ENCODE measurements around the gene SLIT3.

Gene SLIT3

GRCh38 chr5:168865968-168866367, 435.0 kb downstream of the SLIT3 start:
- DNase-seq (ENCODE audit: low read depth in 3 of 3), result no peak

DNA sequence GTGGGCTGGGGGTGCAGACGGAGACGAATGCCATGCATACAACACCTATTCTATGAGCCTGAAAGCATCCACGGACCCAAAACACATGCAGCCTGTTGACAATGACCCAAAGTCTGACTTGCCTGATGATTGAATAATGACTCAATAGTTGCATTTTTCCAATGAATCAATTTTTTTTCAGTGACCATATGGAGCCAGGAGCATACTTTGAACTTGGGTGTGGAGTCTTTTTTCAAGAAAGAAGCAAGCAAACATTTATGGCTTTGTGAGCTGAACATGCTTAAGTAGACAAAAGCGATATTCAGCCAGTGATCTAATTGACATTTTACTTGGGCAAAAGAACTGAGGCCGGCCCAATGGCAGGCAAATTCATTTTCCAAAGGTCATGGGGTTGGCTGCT, 437.9 kb downstream of the SLIT3 start:
- DNase-seq (ENCODE audit: low read depth in 3 of 3), result no peak

DNA sequence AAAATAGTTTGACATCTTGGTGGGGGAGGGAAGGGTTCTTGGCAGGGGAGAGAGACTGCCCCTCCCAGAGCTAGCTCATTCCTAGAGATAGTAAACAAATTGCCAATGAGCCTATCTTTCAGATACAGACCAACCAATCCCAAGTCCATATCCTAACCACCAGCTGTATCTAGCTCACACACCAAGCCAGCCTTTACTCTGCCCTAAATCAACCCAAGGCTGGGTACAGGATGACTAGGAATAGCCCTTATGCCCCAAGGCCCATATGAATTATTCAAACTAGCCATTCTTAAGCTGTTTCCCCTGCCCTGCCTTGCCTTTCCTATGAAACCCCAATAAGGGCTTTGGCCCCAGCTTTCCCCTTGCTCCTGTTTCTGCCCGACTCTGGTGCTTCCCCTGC, 440.4 kb downstream of the SLIT3 start:
- no peak for DNase-seq (ENCODE audit: low read depth in 3 of 3)

DNA sequence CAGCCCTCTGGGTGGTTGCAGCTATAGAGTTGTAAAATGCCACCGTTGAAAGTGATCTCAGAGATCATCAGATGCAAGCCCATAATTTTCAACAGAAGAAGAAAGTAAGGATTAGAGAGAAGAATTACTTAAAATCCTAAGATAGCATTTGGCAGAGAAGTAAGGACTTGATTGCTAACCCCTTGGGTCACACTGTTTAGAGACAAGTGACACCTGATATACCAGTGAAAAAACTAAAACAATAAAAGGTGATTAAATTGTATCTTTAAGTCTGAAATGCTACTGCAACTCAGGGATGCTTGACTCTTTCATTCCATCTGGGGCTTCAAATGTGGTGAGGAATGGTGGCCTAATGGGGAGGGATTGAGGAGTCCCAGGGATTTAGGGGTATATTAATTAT, 440.9 kb downstream of the SLIT3 start:
- DNase-seq (ENCODE audit: low read depth in 3 of 3), result no peak

DNA sequence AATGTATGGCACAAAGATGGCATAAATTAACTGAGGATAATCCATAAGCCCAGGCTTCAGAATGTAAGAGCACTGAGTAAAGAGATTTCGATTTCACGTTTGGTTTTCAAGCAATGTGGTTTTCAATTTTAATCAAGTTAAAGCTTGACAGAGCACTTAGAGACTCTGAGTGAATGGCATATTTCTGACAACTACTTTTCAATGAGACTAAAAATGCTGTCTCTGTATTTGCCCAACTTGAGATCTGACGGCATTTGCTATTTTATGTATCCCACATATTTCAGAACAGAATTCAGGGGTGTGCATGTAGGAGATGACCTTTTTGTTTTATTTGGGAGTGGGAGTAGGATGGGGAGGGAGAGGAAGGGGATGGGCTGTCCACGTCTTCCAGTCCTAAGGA, 441.5 kb downstream of the SLIT3 start:
- no peak for DNase-seq (ENCODE audit: low read depth in 3 of 3)

DNA sequence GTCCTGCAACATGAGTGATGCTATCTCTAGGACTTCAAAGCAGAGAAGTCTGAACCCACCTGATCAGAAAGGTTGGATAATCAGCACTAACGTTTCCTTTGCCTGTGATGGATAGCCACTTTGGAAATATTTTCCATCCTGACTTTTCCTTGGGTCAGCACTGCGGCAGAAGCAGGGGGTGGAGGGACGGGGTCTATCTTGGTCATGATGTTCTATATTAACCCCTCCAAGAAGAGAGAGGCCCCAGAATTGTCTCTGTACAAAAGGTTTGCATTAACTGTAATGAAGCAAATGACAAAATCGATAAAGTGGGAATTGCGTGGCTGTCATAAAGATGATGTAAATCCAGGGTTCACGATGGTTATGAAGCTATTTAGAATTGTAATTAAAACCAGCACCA, 441.9 kb downstream of the SLIT3 start:
- no peak for DNase-seq (ENCODE audit: low read depth in 3 of 3)

- no peak for DNase-seq (ENCODE audit: low read depth in 3 of 3)
These were observed 442.6 kb downstream of the SLIT3 start for GRCh38 chr5:168858371-168858770.

GRCh38 chr5:168853972-168854371, 447.0 kb downstream of the SLIT3 start:
- no peak for DNase-seq (ENCODE audit: low read depth in 3 of 3)

DNA sequence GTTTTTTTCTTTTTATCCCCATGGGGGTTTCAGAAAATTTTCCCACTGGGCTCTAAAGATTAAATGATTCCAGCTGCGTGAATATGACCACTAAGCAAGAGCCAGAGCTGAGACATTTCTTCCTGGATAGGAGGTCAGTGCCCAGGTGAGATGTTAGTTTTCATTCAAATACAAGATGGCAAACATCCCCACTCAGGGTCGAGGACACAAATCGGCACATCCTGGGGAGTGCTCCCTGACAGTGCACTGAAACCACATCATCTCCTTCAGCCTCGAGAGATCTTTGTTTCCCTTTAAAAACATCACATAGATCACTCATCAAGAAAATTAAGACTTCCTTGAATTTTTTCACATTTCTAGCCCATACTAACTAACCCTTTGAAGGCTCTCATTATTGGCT, 448.6 kb downstream of the SLIT3 start:
- no peak for DNase-seq (ENCODE audit: low read depth in 3 of 3)

GRCh38 chr5:168851902-168852321, 449.0 kb downstream of the SLIT3 start:
- DNase-seq (ENCODE audit: low read depth in 3 of 3), result no peak

DNA sequence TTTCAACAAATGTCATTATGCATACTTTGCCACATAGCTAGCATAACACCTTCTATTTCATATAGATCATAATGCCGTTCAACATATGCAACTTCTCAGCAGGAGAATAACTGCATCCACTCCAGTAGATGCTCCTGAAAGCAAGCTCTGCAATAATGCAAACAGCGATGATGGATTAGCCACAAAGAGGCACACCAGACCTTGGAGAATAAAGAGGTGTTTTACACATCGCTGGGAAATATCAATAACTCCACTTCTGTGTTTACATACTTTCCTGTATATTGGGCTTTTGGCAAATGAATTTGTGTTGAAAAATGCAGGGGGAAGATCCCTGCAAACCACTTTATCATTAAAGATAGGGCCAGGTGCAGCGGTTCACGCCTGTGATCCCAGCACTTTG, 450.3 kb downstream of the SLIT3 start:
- DNase-seq (ENCODE audit: low read depth in 3 of 3), result no peak

DNA sequence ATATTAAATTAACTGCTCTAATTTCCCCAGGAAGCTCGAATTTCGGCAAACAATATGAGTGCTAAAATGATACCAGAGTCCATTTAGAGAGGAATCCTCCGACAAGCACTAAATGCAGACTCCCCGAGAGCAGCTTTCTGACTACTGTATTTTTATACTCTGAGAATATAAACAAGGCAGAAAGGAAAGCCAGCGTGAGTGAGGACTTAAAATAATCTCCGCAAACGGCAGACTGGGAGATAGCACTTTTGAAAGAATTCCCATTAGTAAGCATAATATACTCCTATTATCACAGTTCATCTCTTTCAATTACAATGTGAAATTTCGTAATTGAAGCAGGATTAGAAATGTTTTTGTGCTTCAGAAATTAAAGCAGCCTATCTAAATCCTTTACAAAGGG, 452.4 kb downstream of the SLIT3 start:
- DNase-seq (ENCODE audit: low read depth in 3 of 3), result no peak

- no peak for DNase-seq (ENCODE audit: low read depth in 3 of 3)
These were observed 453.3 kb downstream of the SLIT3 start for GRCh38 chr5:168847511-168848073.

- no peak for DNase-seq (ENCODE audit: low read depth in 3 of 3)
These were observed 456.0 kb downstream of the SLIT3 start for GRCh38 chr5:168844922-168845296.

DNA sequence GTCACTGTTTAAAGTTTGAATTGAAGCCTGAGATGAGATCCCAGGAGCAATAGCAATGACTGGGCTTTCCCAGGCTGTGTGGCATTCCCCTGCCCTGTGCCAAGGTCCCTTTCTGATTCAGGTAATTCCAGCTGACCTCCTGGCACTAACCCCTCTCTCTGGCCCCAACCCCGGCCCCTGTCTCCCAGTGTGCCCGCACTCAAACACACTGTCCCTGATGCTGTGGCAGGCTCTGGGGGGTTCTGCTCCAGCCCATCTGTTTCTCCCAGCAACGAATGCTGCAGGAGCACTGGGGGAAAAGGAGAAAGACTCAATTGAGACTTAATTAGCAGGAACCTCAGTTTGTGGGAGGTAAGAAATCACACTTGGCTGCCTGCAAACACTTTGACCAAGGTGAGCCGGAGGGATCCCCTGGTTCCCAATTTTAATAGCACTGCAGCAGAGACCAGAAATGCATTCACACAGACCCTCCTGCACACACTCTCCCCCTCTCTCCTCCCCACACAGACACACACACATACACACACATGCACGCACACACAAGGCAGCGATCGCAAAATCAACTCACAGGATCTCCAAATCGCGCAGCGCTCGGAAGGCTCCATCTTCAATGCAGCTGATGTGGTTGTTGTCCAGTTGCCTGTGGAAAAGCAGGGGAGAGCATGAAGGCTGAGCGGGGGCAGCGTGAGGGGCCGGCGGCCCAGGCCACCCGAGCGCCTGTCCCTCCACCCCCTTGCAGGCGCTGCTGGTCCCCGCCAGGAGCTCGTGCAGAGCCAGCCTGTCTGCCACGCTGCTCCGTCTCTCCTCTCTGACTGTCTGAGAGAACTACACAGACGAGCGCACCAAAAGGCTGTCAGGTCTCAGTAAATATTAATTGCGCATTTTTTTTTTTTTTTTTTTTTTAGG, 456.7 kb downstream of the SLIT3 start:
- no peak for DNase-seq (ENCODE audit: low read depth in 3 of 3)

- DNase-seq (ENCODE audit: low read depth in 3 of 3), result no peak
These were observed 457.5 kb downstream of the SLIT3 start for GRCh38 chr5:168843277-168844015.

DNA sequence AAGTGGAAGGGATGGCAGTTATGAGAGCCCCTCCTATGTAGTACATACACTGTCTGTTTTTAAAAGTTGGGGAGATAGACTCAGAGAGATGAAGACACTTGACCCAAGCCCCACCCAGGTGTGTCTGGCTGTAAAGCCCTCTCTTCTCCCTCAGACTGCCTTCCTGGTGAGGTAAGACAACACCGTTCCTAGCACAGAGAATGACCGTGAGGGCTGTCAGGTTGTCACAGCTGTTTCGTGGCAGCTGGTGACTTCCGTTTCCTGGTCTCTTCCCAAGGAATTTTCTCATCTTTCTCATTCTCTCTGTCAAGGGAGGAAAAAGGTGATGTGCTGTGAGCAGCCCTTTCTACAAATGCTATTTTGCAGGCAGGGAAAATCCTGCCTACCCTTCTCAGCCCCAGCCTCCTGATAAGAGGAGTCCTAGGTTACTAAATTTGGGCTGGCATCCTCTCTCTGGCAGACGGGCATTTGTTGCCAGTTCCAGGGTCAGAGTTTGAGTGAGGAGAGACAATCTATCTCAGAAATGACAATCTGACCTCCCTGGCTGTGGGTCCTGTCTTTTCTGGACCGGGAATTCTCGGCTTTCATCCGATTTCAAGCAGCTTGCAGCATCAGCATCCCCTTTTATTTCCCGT, 458.3 kb downstream of the SLIT3 start:
- no peak for DNase-seq (ENCODE audit: low read depth in 3 of 3)

DNA sequence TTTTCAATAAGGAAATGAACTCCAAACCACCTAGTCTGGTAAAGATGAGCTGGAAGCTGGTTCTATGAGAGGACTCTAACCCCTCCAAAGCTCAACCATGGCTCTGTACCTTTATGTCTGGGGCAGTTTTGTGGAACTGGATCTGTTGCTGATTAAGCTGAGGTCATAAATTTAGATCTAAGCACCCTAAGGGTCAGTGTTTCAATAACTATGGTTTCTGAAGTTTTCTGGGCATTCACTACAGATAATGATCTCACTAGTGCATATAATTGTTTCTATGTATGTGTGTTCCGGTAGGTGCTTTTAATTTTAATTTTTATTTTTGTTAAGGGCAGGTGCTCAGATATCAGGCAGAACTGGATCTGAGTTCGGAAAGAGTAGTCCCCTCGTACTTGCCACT, 463.1 kb downstream of the SLIT3 start:
- no peak for DNase-seq (ENCODE audit: low read depth in 3 of 3)

DNA sequence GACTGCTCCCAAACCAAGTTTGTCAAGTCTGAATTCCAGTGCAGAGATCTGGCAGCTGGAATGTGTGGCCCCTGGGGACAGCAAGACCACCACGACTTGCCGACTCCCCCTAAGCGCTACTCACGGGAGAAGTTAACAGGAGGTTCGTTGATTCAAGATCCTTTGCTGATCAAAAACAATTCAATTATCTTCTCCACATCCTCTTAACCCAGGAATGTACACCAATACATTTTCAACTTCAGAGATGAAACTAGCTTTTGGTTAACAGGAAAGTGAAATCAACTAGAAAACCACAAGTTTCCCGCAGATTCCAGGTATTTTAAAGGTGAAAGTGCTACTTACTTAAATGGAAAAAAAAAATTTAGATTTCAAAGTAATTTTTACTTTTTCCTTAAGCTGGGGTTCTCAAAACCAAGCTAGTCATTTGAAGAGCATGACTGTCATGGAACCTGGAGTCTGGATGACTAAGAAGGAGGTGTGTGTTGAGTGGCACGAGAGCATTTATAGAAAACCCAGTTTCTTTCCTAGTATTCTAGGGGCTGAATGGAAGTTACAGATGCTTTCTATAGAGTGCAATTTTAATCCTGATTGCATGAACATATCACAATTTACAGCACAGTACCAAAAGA, 464.2 kb downstream of the SLIT3 start:
- no peak for DNase-seq (ENCODE audit: low read depth in 3 of 3)

DNA sequence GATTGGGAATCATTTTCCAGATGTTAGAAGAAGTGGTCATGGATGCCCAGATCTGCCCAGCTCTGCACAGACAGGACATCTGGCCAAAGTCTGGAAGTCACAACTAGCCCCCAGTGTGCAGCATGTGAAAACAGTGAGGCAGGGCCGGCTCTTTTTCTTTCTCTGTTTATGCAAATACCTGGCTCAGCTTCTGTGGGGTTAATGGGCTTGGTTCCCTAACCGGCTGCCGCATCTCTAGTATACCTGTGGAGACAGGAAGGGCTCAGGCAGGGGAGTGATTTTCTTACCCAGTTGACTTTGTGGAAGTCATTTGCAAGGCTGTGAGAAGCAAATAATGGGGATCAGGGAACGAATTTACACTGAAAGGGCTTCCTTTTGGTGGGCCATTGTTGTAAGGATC, 467.0 kb downstream of the SLIT3 start:
- DNase-seq (ENCODE audit: low read depth in 3 of 3), result no peak

DNA sequence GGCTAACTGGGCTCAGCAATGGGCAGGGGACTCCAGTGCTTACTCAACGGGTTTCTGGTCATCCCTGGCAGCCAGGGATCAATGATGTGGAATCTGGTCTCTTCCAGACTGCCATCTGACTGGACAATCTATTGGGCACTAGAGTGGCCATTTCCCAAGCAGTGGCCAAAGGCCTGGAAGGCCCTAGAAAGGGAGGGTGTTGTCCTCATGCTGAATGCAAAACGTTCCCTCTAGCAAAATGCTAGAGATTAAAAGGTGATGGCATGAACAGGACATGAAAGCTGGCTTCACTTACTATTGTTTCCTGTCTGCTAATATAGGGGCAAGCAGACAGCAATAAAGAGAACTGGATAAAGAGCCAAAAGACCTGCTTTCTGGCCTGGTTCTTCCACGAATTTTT, 467.6 kb downstream of the SLIT3 start:
- DNase-seq (ENCODE audit: low read depth in 3 of 3), result no peak

GRCh38 chr5:168832308-168832707, 468.6 kb downstream of the SLIT3 start:
- no peak for DNase-seq (ENCODE audit: low read depth in 3 of 3)
